ENCODE data around the gene SPATS2L. TPM values are rescaled to one million over a fixed set of nuclear protein-coding genes. Genes with fewer than 3 reads are reported as not detected.
"Not testable (repeated sequence)": the region's sequence is repeated elsewhere in the genome, so short reads cannot be mapped to it uniquely, and the experiment has no call there.

SPATS2L gene
- total and polyA plus RNA-seq, 2 donors (not counting 1 experiment from before 2014, with no cell fraction given), result 0.27 to 0.44 TPM

DNA sequence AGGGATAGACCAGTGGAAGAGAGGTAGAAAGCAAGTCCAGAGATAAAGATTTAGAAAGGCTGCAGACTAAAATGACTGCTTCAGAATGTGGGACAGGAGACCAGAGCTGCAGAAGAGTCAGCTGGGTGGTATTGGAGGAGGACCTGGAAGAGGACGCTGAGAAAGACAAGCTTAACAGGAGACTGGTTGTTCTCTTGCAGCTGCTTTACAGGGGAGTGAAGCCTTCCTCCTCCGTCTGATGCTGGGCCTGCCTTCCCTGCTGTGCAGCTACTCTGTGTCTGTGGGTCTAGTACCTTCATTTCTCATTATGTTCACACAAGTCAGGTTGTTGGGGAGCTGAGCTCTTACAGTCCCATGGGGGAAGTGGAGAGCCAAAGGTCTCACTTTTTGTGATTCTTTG is 35.7 kb downstream of the SPATS2L start:
- no peak overlapping the region for H3K9ac ChIP-seq (ENCODE audit: low read length)
- intact Hi-C loops (cut with micrococcal nuclease), result no loop called here
- peaks cover 0 to 4% (median 0%) of the 10 kb centered on the region in 4 experiments for H3K27me3 ChIP-seq (replicated peaks in 1 of 4; ENCODE audit: control extremely low read depth in 1 of 4, control insufficient read depth in 3 of 4, insufficient read depth in 4 of 4, low read length in 3 of 4)
- no peak overlapping the region for H2AFZ ChIP-seq (ENCODE audit: insufficient read depth, low read depth, low read length, poor library complexity, severe bottlenecking)
- Mint-ChIP-seq H3K9me3 (ENCODE audit: insufficient read depth) (no peaks in the 10 kb centered on the region), H3K4me3 (no peak overlapping the region), H3K4me1 (no peaks in the 10 kb centered on the region), H3K27me3 (peaks cover 26% of the 10 kb centered on the region), H3K27ac (no peak overlapping the region)
- DNase-seq, result no peak
- no peak for ATAC-seq (ENCODE audit: low read depth)
- H3K4me3 ChIP-seq (ENCODE audit: control extremely low read depth in 1 of 5, extremely low read depth in 1 of 5, insufficient read depth in 1 of 5, low read depth in 2 of 5, low read length in 4 of 5), result no peak overlapping the region
- H4K20me1 ChIP-seq (ENCODE audit: control insufficient read depth, insufficient read depth, low read length, poor library complexity, severe bottlenecking), result no peaks in the 10 kb centered on the region
- H3K4me2 ChIP-seq (replicated peaks; ENCODE audit: low read depth, low read length, poor library complexity, severe bottlenecking), result no peak overlapping the region
- H3K79me2 ChIP-seq (ENCODE audit: control insufficient read depth, insufficient read depth, low read length), result no peaks in the 10 kb centered on the region
- H3K27ac ChIP-seq (ENCODE audit: low read length in 2 of 2), result no peak overlapping the region
- no peaks in the 10 kb centered on the region for H3K9me3 ChIP-seq (ENCODE audit: control extremely low read depth in 1 of 3, control insufficient read depth in 2 of 3, insufficient read depth in 1 of 3, low read length in 2 of 3)
- 100% methylated on average over 2 of the region's 2 CpGs for WGBS (ENCODE audit: insufficient coverage)
- ChIA-PET POLR2A (no interaction called here), CTCF (no interaction called here)
- no peak for TF ChIP-seq EZH2 (IDR thresholded peaks at IDR 0.05; ENCODE audit: borderline replicate concordance, insufficient read depth, low read depth, low read length, poor library complexity, severe bottlenecking)
- TF ChIP-seq, protein P1, sequence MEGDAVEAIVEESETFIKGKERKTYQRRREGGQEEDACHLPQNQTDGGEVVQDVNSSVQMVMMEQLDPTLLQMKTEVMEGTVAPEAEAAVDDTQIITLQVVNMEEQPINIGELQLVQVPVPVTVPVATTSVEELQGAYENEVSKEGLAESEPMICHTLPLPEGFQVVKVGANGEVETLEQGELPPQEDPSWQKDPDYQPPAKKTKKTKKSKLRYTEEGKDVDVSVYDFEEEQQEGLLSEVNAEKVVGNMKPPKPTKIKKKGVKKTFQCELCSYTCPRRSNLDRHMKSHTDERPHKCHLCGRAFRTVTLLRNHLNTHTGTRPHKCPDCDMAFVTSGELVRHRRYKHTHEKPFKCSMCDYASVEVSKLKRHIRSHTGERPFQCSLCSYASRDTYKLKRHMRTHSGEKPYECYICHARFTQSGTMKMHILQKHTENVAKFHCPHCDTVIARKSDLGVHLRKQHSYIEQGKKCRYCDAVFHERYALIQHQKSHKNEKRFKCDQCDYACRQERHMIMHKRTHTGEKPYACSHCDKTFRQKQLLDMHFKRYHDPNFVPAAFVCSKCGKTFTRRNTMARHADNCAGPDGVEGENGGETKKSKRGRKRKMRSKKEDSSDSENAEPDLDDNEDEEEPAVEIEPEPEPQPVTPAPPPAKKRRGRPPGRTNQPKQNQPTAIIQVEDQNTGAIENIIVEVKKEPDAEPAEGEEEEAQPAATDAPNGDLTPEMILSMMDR (IDR thresholded peaks at IDR 0.05), result no peak
- no peaks in the 10 kb centered on the region for H3K36me3 ChIP-seq (replicated peaks in 1 of 2; ENCODE audit: control extremely low read depth in 1 of 2, control insufficient read depth in 1 of 2, extremely low read depth in 1 of 2, insufficient read depth in 2 of 2, low read length in 1 of 2)
- no peaks in the 10 kb centered on the region for H3K4me1 ChIP-seq (ENCODE audit: control insufficient read depth in 2 of 2, insufficient read depth in 2 of 2, low read length in 2 of 2)

DNA sequence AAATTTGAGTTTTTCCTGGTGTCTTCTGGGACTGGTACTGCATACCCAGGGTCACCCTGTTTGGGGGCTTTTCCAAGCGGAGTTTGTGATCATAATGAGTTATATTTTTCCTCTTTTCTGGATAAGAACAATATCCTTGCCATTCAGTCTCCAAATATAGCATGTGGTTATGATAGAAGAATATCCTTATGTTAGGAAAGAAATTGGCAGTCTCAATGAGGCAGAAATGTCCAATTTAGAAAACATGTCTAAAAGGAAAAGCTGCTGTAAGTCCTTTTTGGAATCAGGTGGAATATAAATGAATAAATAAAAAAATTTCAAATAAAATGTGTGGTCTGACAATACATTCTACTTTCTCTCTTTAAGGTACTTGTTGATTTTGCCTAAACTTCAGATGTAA is 36.2 kb downstream of the SPATS2L start:
- Histone ChIP-seq H3K27me3 (replicated peaks in 1 of 4; ENCODE audit: control extremely low read depth in 1 of 4, control insufficient read depth in 3 of 4, insufficient read depth in 4 of 4, low read length in 3 of 4) (peaks cover 0 to 4% (median 0%) of the 10 kb centered on the region in 4 experiments), H3K4me2 (replicated peaks; ENCODE audit: low read depth, low read length, poor library complexity, severe bottlenecking) (no peak overlapping the region), H4K20me1 (ENCODE audit: control insufficient read depth, insufficient read depth, low read length, poor library complexity, severe bottlenecking) (no peaks in the 10 kb centered on the region), H3K4me1 (ENCODE audit: control insufficient read depth in 2 of 2, insufficient read depth in 2 of 2, low read length in 2 of 2) (no peaks in the 10 kb centered on the region), H3K9me3 (ENCODE audit: control extremely low read depth in 1 of 3, control insufficient read depth in 2 of 3, insufficient read depth in 1 of 3, low read length in 2 of 3) (no peaks in the 10 kb centered on the region), H3K27ac (ENCODE audit: low read length in 2 of 2) (no peak overlapping the region), H3K36me3 (replicated peaks in 1 of 2; ENCODE audit: control extremely low read depth in 1 of 2, control insufficient read depth in 1 of 2, extremely low read depth in 1 of 2, insufficient read depth in 2 of 2, low read length in 1 of 2) (no peaks in the 10 kb centered on the region), H3K9ac (ENCODE audit: low read length) (no peak overlapping the region), H2AFZ (ENCODE audit: insufficient read depth, low read depth, low read length, poor library complexity, severe bottlenecking) (no peak overlapping the region), H3K79me2 (ENCODE audit: control insufficient read depth, insufficient read depth, low read length) (no peaks in the 10 kb centered on the region), H3K4me3 (ENCODE audit: control extremely low read depth in 1 of 5, extremely low read depth in 1 of 5, insufficient read depth in 1 of 5, low read depth in 2 of 5, low read length in 4 of 5) (no peak overlapping the region)
- no peaks in the 10 kb centered on the region for H3K9me3 Mint-ChIP-seq (ENCODE audit: insufficient read depth)
- ATAC-seq (ENCODE audit: low read depth) (no peak), DNase-seq (no peak)
- no peak overlapping the region for H3K4me3 Mint-ChIP-seq
- no peaks in the 10 kb centered on the region for H3K4me1 Mint-ChIP-seq
- TF ChIP-seq, protein P1 (IDR thresholded peaks at IDR 0.05), result no peak
- no peak for TF ChIP-seq EZH2 (IDR thresholded peaks at IDR 0.05; ENCODE audit: borderline replicate concordance, insufficient read depth, low read depth, low read length, poor library complexity, severe bottlenecking)
- POLR2A ChIA-PET, result no interaction called here
- WGBS (ENCODE audit: insufficient coverage), result no CpG with 5 or more reads among the region's 1 CpG
- intact Hi-C loops (cut with micrococcal nuclease), result no loop called here
- CTCF ChIA-PET, result no interaction called here
- H3K27ac Mint-ChIP-seq, result no peak overlapping the region
- H3K27me3 Mint-ChIP-seq, result peaks cover 28% of the 10 kb centered on the region

DNA sequence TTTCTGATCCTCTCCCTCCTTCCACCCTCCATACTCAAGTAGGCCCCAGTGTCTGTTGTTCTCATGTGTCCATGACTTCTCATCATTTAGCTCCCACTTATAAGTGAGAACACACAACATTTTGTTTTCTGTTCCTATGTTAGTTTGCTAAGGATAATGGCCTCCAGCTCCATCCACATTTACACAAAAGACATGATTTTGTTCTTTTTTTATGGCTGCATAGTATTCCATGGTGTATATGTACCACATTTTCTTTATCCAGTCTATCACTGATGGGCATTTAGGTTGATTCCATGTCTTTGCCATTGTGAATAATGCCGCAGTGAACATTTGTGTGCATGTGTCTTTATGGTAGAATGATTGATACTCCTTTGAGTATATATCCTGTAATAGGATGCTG is 37.7 kb downstream of the SPATS2L start:
- H3K4me2 ChIP-seq (replicated peaks; ENCODE audit: low read depth, low read length, poor library complexity, severe bottlenecking); H3K79me2 ChIP-seq (ENCODE audit: control insufficient read depth, insufficient read depth, low read length); H4K20me1 ChIP-seq (ENCODE audit: control insufficient read depth, insufficient read depth, low read length, poor library complexity, severe bottlenecking); POLR2A ChIA-PET; H3K4me3 ChIP-seq (ENCODE audit: control extremely low read depth in 1 of 5, extremely low read depth in 1 of 5, insufficient read depth in 1 of 5, low read depth in 2 of 5, low read length in 4 of 5); H3K4me1 ChIP-seq (ENCODE audit: control insufficient read depth in 2 of 2, insufficient read depth in 2 of 2, low read length in 2 of 2); H3K9ac ChIP-seq (ENCODE audit: low read length); DNase-seq; H3K9me3 Mint-ChIP-seq (ENCODE audit: insufficient read depth); H3K36me3 ChIP-seq (replicated peaks in 1 of 2; ENCODE audit: control extremely low read depth in 1 of 2, control insufficient read depth in 1 of 2, extremely low read depth in 1 of 2, insufficient read depth in 2 of 2, low read length in 1 of 2); H3K27me3 ChIP-seq (replicated peaks in 1 of 4; ENCODE audit: control extremely low read depth in 1 of 4, control insufficient read depth in 3 of 4, insufficient read depth in 4 of 4, low read length in 3 of 4); H3K27ac ChIP-seq (ENCODE audit: low read length in 2 of 2); H2AFZ ChIP-seq (ENCODE audit: insufficient read depth, low read depth, low read length, poor library complexity, severe bottlenecking); H3K27ac Mint-ChIP-seq; H3K9me3 ChIP-seq (ENCODE audit: control extremely low read depth in 1 of 3, control insufficient read depth in 2 of 3, insufficient read depth in 1 of 3, low read length in 2 of 3); CTCF ChIA-PET; ATAC-seq (ENCODE audit: low read depth); intact Hi-C loops (cut with micrococcal nuclease); H3K4me1 Mint-ChIP-seq; H3K4me3 Mint-ChIP-seq: not testable (repeated sequence)
- H3K27me3 Mint-ChIP-seq, result peaks cover 28% of the 10 kb centered on the region
- WGBS (ENCODE audit: insufficient coverage), result no CpG with 5 or more reads among the region's 1 CpG
